Measurements from ENCODE around the gene SFXN3. TPM values are rescaled to one million over a fixed set of nuclear protein-coding genes. Genes with fewer than 3 reads are reported as not detected.
A peak's percentile ranks its signal among the peaks of the same experiment; 100 is the strongest.

The SFXN3 gene
- total RNA-seq, 1 donor from 2014 or later: 15.3 TPM

DNA sequence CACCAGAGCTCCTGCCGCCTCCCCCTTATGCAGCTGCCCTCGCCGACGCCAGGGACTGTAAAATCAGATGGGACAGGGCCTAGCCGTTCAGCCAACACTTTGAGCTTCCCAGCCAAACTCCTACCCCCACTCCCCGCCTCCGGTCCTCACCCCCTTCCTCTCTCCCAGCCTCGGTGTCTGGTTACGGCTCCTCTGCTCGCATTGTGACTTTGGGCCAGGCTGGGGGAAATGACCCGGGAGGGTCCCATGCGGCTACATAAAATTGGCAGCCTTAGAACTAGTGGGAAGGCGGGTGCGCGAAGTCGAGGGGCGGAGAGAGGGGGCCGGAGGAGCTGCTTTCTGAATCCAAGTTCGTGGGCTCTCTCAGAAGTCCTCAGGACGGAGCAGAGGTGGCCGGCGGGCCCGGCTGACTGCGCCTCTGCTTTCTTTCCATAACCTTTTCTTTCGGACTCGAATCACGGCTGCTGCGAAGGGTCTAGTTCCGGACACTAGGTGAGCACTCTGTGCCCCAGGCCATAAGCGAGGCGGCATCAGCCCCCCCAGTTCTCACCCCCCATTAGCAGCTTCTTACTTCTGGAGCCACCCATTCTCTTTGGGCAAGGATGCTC, 30.7 kb downstream of the SFXN3 start, which contains the start of gene KAZALD1:
KAZALD1 (plus strand) TSS at position 366 of the 608 bp plus-strand sequence. CDS start 604 bp downstream, outside the sequence.
- TF ChIP-seq, protein P1, sequence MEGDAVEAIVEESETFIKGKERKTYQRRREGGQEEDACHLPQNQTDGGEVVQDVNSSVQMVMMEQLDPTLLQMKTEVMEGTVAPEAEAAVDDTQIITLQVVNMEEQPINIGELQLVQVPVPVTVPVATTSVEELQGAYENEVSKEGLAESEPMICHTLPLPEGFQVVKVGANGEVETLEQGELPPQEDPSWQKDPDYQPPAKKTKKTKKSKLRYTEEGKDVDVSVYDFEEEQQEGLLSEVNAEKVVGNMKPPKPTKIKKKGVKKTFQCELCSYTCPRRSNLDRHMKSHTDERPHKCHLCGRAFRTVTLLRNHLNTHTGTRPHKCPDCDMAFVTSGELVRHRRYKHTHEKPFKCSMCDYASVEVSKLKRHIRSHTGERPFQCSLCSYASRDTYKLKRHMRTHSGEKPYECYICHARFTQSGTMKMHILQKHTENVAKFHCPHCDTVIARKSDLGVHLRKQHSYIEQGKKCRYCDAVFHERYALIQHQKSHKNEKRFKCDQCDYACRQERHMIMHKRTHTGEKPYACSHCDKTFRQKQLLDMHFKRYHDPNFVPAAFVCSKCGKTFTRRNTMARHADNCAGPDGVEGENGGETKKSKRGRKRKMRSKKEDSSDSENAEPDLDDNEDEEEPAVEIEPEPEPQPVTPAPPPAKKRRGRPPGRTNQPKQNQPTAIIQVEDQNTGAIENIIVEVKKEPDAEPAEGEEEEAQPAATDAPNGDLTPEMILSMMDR (conservative IDR thresholded peaks at IDR 0.05): no peak
- Mint-ChIP-seq H3K27me3 (peaks cover 32% of the 10 kb centered on the region), H3K36me3 (no peaks in the 10 kb centered on the region), H3K9me3 (no peaks in the 10 kb centered on the region), H3K27ac (peak within 1 kb of the TSS; percentile 96), H3K4me1 (ENCODE audit: unreplicated experiment) (peaks cover 40% of the 10 kb centered on the region), H3K4me3 (peak within 1 kb of the TSS; percentile 98)
- no peak for DNase-seq (ENCODE audit: extremely low spot score, unreplicated experiment)

DNA sequence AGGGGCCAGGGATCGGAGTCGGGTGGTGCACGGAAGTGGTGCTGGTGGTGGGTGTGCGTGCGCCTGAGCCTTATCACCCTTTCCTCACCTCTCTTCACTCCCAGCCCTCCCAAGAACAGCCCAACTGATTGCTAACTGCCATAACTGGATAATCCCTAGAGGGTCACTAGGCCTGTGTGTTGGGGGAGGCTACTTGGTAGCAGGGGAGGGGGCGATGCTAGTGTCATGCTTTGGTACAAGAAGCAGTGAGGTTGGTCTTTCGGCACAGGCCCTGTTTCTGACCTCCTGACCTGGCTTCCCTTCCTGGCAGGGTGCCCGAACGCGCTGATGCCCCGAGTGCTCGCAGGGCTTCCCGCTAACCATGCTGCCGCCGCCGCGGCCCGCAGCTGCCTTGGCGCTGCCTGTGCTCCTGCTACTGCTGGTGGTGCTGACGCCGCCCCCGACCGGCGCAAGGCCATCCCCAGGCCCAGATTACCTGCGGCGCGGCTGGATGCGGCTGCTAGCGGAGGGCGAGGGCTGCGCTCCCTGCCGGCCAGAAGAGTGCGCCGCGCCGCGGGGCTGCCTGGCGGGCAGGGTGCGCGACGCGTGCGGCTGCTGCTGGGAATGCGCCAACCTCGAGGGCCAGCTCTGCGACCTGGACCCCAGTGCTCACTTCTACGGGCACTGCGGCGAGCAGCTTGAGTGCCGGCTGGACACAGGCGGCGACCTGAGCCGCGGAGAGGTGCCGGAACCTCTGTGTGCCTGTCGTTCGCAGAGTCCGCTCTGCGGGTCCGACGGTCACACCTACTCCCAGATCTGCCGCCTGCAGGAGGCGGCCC, 31.4 kb downstream of the SFXN3 start:
- H3K27ac Mint-ChIP-seq: peak overlapping the region; percentile 90
- DNase-seq (ENCODE audit: extremely low spot score, unreplicated experiment): peak; percentile 82
- peak overlapping the region; percentile 86 for H3K4me3 Mint-ChIP-seq
- no peaks in the 10 kb centered on the region for H3K9me3 Mint-ChIP-seq
- peaks cover 40% of the 10 kb centered on the region for H3K4me1 Mint-ChIP-seq (ENCODE audit: unreplicated experiment)
- TF ChIP-seq, protein P1 (conservative IDR thresholded peaks at IDR 0.05): peak; percentile 75
- H3K36me3 Mint-ChIP-seq: no peaks in the 10 kb centered on the region
- H3K27me3 Mint-ChIP-seq: peaks cover 32% of the 10 kb centered on the region

DNA sequence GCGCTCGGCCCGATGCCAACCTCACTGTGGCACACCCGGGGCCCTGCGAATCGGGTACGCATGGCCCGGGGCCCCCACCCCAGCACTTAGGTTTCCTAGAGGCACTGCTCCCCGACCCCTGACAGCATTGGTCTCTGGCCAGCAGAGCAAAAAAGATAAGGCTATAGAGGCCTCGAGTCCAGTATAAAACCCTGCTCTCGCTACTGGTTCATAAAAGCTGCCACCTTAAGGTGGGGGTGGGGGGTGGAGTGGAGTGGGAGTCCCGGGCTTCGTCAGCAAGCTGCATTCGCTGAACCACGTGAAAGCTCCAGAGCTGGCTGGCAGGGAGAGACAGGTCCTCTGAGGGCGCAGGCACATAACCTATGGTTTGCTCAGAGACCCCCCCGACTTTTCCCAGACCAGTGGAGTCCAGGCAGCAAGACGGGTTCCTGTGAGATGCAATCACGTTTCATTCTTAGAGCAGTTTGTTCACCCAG, 32.1 kb downstream of the SFXN3 start:
- peaks cover 36% of the 10 kb centered on the region for H3K27me3 Mint-ChIP-seq
- no peak overlapping the region for H3K27ac Mint-ChIP-seq
- no peak for DNase-seq (ENCODE audit: extremely low spot score, unreplicated experiment)
- peak overlapping the region; percentile 85 for H3K4me3 Mint-ChIP-seq
- no peaks in the 10 kb centered on the region for H3K9me3 Mint-ChIP-seq
- H3K36me3 Mint-ChIP-seq: no peaks in the 10 kb centered on the region
- peaks cover 40% of the 10 kb centered on the region for H3K4me1 Mint-ChIP-seq (ENCODE audit: unreplicated experiment)
- TF ChIP-seq, protein P1 (conservative IDR thresholded peaks at IDR 0.05): no peak

DNA sequence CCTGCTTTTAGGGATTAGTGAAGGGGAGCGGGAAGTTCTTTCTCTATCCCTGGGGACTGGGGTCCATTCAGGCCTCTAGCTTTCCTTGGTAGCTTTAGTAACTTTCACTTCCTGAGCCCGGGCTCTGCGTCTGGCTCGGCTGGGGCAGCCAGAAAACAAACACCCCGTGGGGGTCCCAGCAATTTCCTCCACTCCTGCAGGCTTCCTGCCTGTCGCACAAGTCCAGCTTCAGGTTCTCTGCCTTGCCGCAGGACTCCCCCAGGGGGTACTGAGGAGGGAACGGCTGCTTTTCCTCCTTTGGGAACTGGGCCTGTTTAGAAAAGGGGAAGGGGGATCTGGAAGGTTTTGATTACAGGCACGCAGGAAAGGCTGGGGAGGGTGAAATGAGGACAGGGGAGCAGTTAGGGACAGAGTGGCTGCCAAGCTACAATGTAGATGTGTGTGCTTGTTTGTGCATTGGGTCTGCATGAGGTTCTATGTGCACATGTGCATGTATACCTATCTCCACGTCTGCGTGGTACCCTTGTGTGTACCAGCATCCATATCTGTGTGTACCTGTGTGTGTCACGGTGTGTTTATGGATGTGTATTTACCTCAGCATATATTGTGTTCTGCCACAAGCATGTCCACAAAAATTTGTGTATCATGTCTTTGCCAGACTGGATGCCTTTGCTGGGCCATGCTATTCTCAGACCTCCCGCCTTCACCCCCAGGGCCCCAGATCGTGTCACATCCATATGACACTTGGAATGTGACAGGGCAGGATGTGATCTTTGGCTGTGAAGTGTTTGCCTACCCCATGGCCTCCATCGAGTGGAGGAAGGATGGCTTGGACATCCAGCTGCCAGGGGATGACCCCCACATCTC, 32.7 kb downstream of the SFXN3 start:
- TF ChIP-seq, protein P1 (conservative IDR thresholded peaks at IDR 0.05): no peak
- peak overlapping the region; percentile 70 for H3K27ac Mint-ChIP-seq
- peak overlapping the region; percentile 85 for H3K4me3 Mint-ChIP-seq
- H3K9me3 Mint-ChIP-seq: no peaks in the 10 kb centered on the region
- H3K36me3 Mint-ChIP-seq: no peaks in the 10 kb centered on the region
- H3K4me1 Mint-ChIP-seq (ENCODE audit: unreplicated experiment): peaks cover 36% of the 10 kb centered on the region
- no peak for DNase-seq (ENCODE audit: extremely low spot score, unreplicated experiment)
- H3K27me3 Mint-ChIP-seq: peaks cover 36% of the 10 kb centered on the region

DNA sequence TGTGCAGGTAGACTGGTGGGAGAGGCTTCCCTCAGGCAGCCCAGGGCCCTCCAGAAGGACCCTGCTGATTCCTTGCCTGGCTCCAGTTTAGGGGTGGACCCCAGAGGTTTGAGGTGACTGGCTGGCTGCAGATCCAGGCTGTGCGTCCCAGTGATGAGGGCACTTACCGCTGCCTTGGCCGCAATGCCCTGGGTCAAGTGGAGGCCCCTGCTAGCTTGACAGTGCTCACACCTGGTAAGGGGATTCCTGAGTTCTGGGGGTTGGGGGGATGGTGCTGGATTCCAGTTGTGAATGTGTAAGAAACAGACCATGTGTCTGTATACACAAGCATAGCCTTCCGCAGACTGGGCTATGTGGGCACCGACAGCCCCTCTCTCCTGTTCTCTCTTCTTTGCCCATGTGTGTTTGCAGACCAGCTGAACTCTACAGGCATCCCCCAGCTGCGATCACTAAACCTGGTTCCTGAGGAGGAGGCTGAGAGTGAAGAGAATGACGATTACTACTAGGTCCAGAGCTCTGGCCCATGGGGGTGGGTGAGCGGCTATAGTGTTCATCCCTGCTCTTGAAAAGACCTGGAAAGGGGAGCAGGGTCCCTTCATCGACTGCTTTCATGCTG, 33.5 kb downstream of the SFXN3 start:
- Mint-ChIP-seq H3K4me3 (peak overlapping the region; percentile 85), H3K9me3 (no peaks in the 10 kb centered on the region), H3K27ac (peak overlapping the region; percentile 85), H3K27me3 (peaks cover 36% of the 10 kb centered on the region), H3K36me3 (no peaks in the 10 kb centered on the region), H3K4me1 (ENCODE audit: unreplicated experiment) (peaks cover 33% of the 10 kb centered on the region)
- DNase-seq (ENCODE audit: extremely low spot score, unreplicated experiment): no peak
- TF ChIP-seq, protein P1 (conservative IDR thresholded peaks at IDR 0.05): no peak

Data from type B pancreatic cell (in vitro differentiated cells).